PC-3 (cell line): ENCODE measurements around the gene PSMB10.

Experiments used
- EZH2phosphoT487 ChIP-seq: fragments of 300-600 bp; sonication (generic); IDR thresholded peaks from 2 replicates; pipeline ENCODE4 v1.6.1; 2018; ENCODE audit warnings: mild to moderate bottlenecking, antibody characterized with exemption, low read length, borderline replicate concordance
- TF ChIP-seq, protein P1 (sequence below): fragments of 300-600 bp; sonication (generic); conservative IDR thresholded peaks from 2 replicates; pipeline ENCODE4 v1.5.1; 2017; ENCODE audit warnings: antibody characterized with exemption, low read depth, mild to moderate bottlenecking, low read length

DNA sequence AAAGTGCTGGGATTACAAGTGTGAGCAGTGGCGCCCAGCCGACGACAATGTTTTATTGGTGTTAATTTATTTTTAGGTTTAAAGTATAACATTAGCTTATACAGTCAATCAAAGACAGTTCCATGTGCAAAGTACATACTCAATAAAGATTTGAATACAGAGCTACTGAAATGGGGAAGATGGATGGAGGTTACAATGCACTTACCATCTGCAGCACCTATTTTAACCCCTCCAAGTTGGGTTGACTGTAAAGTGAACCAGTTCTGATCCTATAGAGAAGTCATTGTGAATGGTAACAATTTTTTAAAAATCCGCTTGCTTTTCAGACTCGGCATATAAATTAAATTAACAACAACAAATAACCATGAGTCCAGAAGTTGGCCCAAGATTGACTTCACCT lies 44.3 kb downstream of the PSMB10 start:
- TF ChIP-seq, protein P1, sequence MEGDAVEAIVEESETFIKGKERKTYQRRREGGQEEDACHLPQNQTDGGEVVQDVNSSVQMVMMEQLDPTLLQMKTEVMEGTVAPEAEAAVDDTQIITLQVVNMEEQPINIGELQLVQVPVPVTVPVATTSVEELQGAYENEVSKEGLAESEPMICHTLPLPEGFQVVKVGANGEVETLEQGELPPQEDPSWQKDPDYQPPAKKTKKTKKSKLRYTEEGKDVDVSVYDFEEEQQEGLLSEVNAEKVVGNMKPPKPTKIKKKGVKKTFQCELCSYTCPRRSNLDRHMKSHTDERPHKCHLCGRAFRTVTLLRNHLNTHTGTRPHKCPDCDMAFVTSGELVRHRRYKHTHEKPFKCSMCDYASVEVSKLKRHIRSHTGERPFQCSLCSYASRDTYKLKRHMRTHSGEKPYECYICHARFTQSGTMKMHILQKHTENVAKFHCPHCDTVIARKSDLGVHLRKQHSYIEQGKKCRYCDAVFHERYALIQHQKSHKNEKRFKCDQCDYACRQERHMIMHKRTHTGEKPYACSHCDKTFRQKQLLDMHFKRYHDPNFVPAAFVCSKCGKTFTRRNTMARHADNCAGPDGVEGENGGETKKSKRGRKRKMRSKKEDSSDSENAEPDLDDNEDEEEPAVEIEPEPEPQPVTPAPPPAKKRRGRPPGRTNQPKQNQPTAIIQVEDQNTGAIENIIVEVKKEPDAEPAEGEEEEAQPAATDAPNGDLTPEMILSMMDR: no peak
- TF ChIP-seq EZH2phosphoT487: no peak
